NCI-H1436 (cell line): ENCODE results near the gene RHOV.

ENCODE experiments used
- DNase-seq: peaks from one replicate; lab custom pipeline; 2025; lab: John Stamatoyannopoulos, UW

Gene RHOV

GRCh38 chr15:40904552-40905201 lies 30.6 kb upstream of the RHOV start:
- DNase-seq, result no peak

GRCh38 chr15:40902605-40903561 lies 28.8 kb upstream of the RHOV start:
- DNase-seq, result no peak

GRCh38 chr15:40901053-40901443 lies 27.0 kb upstream of the RHOV start:
- DNase-seq, result no peak

- no peak for DNase-seq
These were observed 26.4 kb upstream of the RHOV start for GRCh38 chr15:40900256-40901052.

GRCh38 chr15:40899536-40900207 lies 25.6 kb upstream of the RHOV start:
- no peak for DNase-seq

GRCh38 chr15:40894681-40895448 lies 20.8 kb upstream of the RHOV start:
- DNase-seq, result peak; percentile 26

- DNase-seq, result peak; percentile 97
These were observed 20.0 kb upstream of the RHOV start, which contains the start of gene VPS18 for GRCh38 chr15:40893733-40894680. Gene VPS18, plus strand, starts transcription at chr15:40894450. Its CDS starts 319 bp downstream, at chr15:40894769.

GRCh38 chr15:40893019-40893670 lies 19.1 kb upstream of the RHOV start:
- DNase-seq, result no peak

- DNase-seq, result no peak
These were observed 18.5 kb upstream of the RHOV start for GRCh38 chr15:40892447-40893012.

GRCh38 chr15:40891810-40892446 lies 17.9 kb upstream of the RHOV start:
- DNase-seq, result peak; percentile 45

- DNase-seq, result no peak
These were observed 17.1 kb upstream of the RHOV start for GRCh38 chr15:40891138-40891537.

GRCh38 chr15:40889112-40889511 lies 15.1 kb upstream of the RHOV start:
- no peak for DNase-seq

GRCh38 chr15:40886586-40886985 lies 12.6 kb upstream of the RHOV start:
- DNase-seq, result no peak

- DNase-seq, result no peak
These were observed 7.3 kb upstream of the RHOV start for GRCh38 chr15:40881351-40881750.

- no peak for DNase-seq
These were observed 5.6 kb upstream of the RHOV start for GRCh38 chr15:40879609-40880008.

GRCh38 chr15:40878785-40879184 lies 4.8 kb upstream of the RHOV start:
- no peak for DNase-seq

- no peak for DNase-seq
These were observed 3.7 kb upstream of the RHOV start for GRCh38 chr15:40877694-40878093.

- DNase-seq, result no peak
These were observed 2.1 kb upstream of the RHOV start for GRCh38 chr15:40875991-40876730.
